Ammon's horn (tissue), 1 donor: ENCODE results near the gene PTPN6.

Experiments used
- DNase-seq: peaks from one replicate; pipeline ENCODE4 v3.0.0-alpha.2; 2016; ENCODE audit warnings: low spot score

The PTPN6 gene

DNA sequence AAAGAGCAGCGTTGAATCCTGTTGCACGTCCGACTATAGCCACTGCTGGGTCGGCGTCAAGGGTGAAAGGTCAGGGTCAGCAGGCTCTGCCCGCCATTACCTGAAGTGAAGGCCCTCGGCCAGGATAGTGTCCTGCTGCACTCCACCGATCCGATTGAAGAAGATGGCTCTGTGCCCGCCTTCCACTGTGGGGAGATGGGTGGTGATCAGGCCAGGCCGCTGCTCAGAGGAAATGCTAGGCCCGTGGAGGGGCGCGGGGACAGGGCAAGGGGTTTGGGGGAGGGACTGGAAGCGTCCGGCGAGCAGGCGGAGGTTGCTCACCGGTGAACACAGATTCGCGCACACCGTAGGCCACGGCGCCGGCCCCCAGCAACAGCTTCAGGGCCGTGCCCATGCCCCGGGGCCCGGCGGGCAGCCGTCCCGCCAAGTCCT, 19.0 kb downstream of the PTPN6 start:
- peak; percentile 32 for DNase-seq

DNA sequence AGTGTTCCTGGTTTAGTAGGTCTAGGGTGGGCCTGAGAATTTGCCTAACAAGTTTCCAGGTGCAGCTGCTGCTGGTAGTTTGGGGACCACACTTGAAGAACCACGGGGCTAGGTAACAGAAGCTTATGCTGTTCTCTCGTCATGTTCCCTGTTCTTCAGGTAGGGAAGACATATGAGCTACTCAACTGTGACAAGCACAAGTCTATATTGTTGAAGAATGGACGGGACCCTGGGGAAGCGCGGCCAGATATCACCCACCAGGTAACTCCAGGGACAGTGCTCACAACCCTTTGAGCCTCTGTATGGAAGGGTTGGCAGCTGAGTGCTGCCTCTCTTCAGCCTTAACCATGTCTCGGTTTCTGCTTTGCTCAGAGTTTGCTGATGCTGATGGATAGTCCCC, 23.0 kb downstream of the PTPN6 start:
- no peak for DNase-seq

DNA sequence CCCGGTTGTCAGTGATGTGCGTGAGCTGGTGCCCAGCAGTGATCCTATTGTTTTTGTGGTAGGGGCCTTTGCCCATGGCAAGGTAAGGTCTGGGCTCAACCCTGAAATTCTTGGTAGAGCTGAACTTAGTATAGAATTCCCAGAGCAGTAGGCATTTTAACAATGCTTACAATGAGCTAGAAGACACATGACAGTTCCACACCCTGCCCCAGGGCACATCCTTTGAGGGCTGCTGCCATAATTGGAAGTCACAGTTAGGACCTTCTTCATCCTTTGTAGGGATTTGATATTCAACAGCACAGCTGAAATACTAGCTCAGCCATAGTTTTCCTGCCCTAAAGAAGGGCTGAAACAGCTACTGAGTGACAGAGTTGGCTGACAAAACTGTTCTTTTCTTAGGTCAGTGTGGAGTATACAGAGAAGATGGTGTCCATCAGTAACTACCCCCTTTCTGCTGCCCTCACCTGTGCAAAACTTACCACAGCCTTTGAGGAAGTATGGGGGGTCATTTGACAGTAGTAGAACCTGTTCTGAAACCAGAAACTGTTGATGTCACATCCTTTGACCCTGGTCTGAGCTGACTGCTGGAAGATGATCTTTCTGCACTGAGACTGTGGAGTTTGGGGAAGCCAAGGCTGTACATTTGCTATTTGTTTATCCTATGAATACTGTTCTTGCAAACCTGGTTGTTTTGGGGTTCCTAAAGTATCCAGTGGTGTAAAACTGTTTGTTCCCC, 24.3 kb downstream of the PTPN6 start:
- DNase-seq, result no peak

DNA sequence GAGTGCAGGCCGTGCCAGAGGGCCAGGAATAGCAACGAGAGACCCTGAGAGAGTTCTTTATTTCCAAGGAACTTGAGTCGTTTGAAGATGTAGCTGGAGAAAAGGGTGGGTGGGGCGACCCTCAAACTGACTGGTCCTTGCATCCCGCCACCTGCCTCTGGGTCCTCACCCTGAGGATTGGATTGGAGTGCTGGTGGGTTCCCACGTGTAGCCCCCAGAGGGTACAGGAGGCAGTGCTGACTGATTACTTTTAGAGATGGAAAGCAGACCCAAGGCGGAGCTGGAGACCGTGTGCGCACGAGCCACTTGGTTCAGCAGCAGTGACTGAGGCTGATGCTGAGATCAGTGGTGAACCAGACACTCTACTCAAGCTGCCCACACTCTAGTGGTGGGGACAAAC, 26.5 kb downstream of the PTPN6 start:
- DNase-seq, result no peak

DNA sequence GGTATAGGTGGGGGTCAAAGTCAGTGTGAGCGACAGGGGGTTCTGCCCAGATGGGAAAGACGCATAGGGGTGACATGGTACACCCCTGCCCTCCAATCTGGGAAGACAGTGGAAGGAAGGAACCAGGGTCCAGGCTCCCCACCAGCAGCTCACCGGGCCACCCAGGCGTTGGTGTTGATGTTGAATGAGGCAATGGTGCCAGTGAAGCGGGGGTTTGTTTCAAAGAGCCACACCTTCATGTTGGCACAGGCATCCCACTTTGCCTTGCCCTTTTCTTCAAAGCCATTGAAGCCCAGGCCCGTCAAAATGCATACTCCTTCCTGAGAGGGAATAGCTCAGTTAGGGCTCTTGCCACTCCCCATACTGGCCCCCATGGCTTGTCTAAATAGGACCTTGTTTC, 27.0 kb downstream of the PTPN6 start:
- no peak for DNase-seq

DNA sequence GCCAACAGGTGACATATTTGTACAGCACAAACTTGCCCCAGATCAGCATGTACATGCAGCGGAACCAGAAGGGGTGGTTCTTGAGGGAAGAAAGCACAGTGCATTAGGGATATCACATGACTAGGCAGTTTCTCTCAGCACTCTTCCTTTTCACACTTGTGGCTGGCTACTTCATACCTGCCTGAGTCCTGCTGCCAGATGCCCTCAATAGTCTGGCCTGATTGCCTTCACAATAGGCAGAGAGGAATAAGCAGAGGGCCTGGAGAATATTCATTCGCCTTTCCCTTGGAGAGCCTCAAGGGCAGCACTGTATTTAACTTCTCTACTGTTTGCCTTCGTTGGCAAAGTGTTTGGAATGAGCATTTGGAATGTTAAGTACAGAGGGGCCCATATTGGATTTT, 27.5 kb downstream of the PTPN6 start:
- no peak for DNase-seq

DNA sequence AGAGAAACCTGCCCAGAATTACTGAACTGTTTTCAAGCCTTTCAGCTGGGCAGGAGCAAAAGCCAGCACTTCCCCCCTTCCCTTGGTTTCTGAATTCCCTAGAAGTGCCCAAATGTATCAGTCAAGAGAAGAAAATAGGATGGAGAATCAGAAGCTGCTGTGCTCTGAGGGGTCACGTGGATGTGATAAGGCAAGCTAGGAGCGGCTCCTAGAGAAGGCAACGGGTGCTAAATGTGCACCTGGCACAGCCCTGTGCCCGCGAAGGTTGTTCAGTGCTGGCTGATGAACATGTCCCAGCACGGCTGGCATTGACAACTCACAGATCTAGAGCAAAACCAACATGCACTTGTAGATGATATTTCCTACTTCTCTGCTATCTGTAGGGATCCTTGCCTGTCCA, 27.9 kb downstream of the PTPN6 start:
- no peak for DNase-seq

DNA sequence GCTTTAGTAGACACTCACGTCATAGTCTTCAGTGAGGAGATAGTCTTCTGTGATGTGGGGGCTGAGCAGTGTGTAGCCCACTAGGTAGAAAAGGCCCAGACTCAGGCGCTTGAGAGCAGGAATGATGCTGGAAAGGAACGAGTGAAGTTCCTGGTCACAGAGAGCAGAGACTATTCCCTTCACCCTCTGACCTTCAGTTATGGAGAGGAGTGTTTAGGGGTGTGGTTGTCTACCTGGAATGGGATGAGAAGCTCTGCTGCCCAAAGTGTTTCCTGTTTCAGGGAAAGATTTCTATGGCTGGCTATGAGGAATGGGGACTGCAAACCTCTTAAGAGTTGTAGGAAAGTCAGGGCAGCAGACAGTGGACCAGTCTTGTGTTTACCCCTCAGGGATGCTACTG, 28.3 kb downstream of the PTPN6 start:
- no peak for DNase-seq

DNA sequence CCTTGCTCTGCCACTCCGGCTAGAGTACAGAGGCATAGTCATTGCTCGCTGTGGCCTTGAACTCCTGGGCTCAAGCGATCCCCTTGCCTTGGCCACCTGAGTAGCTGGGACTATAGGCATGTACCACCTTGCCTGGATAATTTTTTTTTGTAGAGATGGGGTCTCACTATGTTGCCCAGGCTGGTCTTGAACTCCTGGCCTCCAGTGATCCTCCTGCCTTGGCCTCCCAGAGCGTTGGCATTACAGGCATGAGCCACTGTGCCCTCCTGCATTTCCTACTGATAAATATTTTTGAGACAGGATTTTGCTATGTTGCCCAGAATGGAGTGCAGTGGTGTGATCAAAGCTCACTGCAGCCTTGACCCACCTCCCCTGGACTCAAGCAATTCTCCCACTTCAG, 28.9 kb downstream of the PTPN6 start:
- no peak for DNase-seq

DNA sequence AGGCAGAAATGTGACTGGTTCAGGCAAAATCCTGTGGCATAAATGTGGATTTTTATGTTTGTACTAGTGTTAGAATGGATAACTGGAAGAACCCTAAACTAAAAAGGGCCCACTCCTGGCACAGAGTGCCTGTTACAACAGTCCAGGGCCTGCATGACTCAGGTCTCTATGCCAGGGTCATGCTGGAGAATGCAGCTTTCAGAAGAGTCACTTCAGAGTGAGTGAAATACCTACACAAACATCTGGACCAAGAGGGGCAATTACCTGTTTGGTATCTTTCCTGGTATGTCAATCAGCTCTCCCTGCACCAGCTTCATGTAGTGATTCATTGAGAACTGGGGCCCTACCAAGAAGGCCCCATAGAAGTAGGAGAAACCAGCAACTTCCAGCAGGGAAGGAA, 29.6 kb downstream of the PTPN6 start:
- no peak for DNase-seq

DNA sequence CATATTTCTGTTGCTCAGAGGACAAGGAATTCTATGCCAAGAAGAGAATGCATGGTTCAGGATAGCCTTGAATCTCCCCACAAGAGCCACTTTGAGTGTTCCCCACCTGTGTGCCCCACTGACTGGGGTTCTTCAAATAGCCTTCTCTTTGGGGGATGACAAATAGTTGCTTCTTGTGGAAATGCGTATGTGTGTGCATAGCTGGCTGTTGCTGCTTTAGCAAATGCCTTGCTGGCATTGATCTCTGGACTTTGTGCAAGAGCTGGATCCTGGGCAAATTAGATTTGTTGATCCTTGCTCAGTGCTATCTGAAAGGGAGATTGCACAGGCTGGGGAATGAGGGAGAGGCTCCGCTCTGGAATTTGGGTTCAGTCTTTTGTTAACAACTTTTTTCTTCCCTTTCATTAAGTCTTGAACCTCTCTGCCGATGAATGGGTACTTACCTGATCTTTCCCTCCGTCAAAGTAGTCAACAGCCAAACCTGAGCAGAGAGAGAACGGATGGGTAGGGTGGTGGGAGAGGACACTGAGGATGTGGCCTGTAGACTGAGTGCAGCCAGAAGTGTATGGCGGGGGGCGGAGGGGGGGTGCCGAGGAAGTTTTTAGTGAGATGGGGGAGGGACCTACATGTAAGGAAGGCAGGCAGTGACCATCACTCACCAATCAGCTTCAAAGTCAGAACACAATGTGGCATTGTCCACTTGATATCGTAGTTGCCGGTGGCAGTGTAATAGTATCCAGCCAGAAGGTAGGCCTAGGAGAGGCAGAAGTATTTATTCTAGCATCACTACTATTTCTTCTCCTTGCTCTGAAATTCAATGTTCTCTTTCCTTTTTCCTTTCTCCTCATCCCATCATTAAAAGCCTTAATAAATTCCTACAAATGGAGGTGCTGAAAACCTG, 30.2 kb downstream of the PTPN6 start:
- no peak for DNase-seq

DNA sequence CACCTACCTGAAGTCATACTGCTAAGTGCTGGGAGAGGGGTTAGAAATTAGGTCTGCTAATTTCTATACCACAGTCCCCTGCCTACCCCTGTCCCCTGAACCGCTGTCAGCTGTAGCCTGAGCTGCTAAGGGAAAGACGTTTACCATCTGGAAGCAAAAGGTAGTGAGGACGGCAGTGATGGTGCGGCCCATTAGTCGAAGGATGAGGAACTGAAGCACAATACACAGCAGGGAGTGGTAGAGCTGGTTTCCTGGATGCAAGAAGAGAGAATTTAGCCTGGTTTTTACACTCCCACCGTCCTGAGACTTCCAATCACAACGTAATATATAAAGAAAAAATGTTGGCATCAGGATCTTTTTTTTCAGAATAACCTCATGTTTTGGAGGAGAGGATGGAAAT, 31.4 kb downstream of the PTPN6 start:
- DNase-seq, result no peak

DNA sequence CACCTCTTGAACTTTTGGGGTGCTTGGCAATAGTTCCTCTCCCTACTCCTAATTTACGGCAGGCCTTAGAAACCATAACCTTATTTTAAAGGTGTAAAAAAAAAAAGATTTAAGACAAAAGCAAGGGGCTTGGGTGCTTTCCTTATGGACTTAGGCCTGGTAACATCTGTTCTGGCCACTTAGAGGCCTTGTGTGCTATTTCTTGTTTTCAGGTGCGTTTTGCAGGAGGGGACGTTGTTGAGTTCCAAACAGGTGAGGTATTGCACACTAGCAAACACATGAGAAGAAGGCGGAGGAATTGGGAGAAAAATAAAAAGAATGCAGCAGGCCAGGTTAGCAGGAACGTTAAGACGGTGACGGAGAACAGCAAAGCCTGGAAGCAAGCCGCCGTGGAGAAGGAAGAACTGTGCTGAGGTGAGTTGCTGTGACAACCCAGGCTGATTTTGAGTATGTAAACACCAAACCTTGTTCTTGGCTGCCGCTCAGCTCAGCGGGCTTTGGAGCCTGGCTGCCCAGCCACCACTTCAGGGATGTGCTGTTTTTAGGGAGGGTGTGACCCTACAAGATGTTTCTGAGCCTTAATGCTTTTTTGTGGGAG, 36.9 kb downstream of the PTPN6 start:
- no peak for DNase-seq

DNA sequence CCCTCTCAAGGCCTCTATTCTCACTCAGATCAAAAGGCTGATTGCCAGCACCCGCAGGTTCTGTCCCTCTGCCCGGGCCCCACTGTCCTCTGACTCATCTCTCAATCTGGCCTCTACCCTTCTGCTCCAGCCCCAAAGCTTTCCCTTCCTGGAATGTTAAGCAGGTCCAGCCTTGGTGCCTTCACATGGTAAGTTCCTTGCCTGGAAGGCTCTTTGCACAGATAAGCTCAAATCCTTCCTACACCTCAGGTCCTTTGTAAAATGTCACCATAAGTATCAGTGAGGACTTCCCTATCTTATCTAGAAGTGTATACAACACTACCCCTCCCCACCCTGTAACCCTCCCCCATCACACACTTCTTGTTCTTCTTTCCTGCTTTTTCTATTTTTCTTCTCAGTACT, 44.9 kb downstream of the PTPN6 start:
- DNase-seq, result no peak

DNA sequence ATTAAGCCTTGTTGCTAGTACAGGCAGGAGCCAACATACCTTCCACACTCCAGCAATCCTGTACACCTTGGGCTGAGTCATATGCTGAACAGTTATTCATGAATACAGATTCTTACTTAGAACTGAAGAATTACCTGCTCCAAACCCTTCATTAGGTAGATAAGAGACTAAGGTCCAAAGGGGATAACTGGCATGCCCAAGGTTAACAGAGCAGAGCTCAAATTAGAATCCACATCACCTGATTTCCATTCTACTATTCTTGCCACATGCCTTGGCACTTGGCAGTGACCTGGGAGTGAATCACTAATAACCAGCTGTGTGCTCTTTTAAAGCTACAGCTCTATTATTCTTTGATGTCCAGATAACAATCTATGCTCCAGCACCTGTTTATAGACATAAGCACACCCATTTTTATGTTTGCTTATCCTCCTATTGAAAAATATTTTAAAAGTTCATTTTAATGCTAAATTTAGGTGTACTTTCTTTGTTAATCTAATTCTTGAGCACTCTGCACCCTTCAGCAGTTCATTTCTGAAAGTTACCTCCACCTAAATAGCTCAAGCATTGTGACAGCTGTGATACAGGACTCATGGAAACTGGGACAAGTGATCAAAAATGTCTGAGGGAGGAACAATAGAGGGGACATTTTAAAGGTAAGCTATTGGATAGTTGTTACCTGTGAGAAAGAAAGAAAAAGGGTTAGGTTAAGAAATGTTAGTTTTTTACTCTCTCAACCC, 47.7 kb downstream of the PTPN6 start:
- DNase-seq, result no peak

DNA sequence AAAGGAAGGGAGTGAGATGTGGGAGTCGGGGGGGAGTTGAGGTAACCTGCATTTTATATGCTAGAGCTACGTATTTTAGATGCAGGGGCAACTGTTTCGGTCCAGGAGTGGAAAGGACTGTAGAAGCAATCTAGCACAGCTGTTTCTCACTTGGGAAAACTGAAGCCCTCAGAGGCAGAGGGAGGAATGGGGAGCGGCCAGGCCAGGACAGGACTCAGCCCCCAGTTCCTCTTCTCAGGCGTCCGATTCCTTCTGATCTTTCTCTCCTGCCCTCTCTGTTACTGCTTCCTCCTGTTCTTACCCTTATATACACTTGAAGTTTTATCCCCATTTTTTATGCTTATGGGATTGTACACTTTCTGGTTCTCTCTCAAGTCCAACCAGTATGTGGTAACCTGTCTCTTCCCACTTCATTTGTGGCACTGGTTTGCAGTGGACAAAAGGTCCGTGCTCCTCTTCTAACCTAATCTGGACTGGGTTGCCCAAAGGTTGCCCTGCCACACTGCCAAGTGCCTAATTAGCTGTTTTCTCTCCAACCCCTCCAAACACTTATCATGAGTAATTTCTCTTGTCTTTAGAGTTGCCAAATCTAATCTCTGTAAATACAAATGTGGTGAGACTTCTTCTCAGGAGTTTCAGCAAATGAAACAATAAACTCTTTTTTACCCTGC, 50.9 kb downstream of the PTPN6 start:
- no peak for DNase-seq

DNA sequence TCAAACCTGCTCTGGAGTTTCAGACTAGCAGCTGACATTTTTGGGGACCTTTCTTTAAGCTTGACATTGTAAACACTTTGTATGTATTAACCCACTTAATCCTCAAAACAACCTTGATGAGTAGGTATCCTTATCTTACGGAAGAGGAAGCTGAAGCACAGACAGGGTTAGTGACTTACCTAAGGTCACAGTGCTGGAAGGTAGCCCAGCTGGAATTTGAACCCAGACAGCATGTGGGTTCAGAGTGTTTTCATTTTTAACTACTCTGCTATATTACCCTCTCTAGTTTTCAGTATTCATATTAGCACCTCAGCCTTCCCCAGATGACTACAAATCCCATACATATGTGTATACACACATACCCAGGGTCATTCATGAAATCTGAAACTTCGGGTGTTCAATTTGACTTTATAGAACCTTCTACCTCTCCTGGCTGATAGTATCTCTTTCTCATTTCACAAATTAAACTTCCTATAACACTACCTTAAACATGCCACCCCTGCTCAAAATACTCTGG, 53.2 kb downstream of the PTPN6 start:
- DNase-seq, result no peak

DNA sequence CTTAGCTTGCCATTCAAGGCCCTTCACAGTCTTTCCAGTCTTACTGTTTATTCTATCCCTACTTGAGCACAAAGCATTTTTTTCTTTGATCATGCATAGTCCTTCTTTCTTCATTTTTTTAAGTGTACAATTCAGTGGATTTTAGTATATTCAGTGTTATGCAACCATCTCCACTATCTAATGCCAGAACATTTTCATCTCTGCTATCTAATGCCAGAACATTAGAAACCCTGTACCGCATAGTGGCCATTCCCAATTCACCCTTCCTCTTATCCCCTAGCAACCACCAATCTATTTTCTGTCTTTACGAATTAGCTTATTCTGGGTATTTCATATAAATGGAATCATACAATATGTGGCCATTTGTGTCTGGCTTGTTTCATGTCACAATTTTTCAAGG, 53.7 kb downstream of the PTPN6 start:
- no peak for DNase-seq

DNA sequence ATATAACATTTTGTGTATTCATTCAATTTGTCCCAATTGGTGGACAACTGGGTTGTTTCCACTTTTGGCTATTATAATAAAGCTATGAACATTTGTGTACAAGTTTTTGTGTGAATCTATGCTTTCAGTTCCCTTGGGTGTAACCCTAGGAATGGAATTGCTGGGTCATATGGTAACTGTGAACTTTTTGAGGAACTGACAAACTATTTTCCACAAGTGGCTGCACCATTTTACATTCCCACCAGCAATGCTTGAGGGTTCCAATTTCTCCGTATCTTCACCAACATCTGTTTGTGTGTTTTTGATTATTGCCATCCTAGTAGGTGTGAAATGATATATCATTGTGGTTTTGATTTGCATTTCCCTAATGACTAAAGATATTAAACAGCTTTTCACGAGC, 54.2 kb downstream of the PTPN6 start:
- DNase-seq, result no peak

DNA sequence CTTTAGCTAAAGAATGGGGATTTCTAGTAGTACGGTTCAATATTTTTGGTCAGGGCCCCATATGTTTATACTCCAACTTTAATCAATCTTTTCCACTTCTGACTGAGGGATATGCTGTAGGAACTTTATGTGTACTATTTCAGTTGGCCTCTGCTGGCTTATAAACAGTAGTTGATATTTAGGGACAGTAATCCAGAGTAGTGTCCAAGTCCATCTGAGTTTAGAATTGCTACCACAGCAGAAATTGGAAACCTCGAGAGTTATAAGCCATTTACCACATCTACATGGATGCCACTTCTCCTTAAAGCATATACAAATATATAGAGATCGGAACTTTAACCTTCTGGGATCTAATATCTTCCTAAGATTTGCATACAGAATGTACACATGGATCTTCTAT, 55.5 kb downstream of the PTPN6 start:
- DNase-seq, result no peak

DNA sequence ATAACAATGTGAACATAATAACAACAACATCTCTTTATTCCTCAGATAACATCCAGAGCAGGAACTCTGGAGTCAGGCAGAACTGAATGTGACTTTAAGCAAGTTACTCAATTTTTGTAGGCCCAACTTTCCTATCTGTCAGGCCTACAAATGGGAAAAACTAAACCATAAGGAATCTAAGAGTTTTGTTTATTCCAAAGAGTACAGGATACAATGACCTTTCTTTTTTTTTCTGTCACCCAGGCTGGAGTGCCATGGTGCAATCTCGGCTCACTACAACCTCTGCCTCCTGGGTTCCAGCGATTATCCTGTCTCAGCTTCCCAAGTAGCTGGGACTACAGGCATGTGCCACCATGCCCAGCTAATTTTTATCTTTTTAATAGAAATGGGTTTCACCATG, 57.7 kb downstream of the PTPN6 start:
- no peak for DNase-seq

DNA sequence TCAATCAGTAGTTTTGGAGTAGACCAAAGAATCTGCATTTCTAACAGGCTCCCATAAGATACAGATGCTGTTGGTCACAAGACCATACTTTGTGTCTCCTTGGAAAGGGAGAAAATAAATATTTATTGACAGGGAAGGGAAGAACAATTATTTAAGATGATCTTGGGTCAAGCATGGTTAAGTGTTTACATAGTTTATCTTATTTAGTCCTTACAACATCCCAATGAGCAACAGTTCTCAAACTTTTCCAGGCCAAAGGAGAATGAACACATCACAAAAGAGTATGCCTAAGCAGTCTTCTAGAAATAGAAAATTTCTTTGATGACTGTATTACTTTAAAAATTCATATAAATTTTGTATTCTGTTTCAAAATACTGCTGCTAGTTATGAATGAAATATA, 58.4 kb downstream of the PTPN6 start:
- DNase-seq, result no peak
